Tibial artery (tissue), 4 donors: Measurements from ENCODE around the gene ZMIZ2.

Experiments
- DNase-seq, 2 donors: peaks; one replicate each; pipeline ENCODE4 v3.0.0-alpha.2; 2019
- H3K27ac ChIP-seq, 2 donors: fragments of 200-600 bp; sonication (generic) in 1 of 2; 1 replicate in 1 of 2; 2 replicates in 1 of 2; pipeline ENCODE4 v1.5.1; 2018 to 2019; ENCODE audit warnings: mild to moderate bottlenecking in 1 of 2
- H3K27me3 ChIP-seq, 2 donors: fragments of 200-600 bp; sonication (generic) in 1 of 2; one replicate each; pipeline versions ENCODE4 v1.5.1 to v1.6.0; 2016 to 2019
- H3K36me3 ChIP-seq, 3 donors: fragments of 200-600 bp; sonication (generic) in 2 of 3; one replicate each; pipeline ENCODE4 v1.5.1; 2016 to 2019; ENCODE audit warnings: mild to moderate bottlenecking in 2 of 3
- H3K4me1 ChIP-seq, 4 donors: fragments of 200-600 bp; sonication (generic) in 2 of 4; 1 replicate in 3 of 4; 2 replicates in 1 of 4; pipeline ENCODE4 v1.5.1; 2016 to 2019
- H3K4me3 ChIP-seq, 2 donors: fragments of 200-600 bp; sonication (generic) in 1 of 2; 1 replicate in 1 of 2; 2 replicates in 1 of 2; pipeline ENCODE4 v1.5.1; 2018 to 2019; ENCODE audit warnings: mild to moderate bottlenecking in 2 of 2
- H3K9me3 ChIP-seq, 3 donors: fragments of 200-600 bp; sonication (generic) in 1 of 3; one replicate each; pipeline ENCODE4 v1.5.1; 2016 to 2019
- CTCF ChIP-seq, 2 experiments: fragments of 200-600 bp in 1 of 2; fragments of 450-650 bp in 1 of 2; IDR thresholded peaks; one replicate each; pipeline ENCODE4 v1.5.1; 2017 to 2019; ENCODE audit warnings: antibody characterized with exemption in 2 of 2, mild to moderate bottlenecking in 1 of 2, moderate library complexity in 1 of 2
- intact Hi-C: fragments of 100-400 bp; cut with DNase I; formaldehyde crosslinking; loops from one replicate; pipeline ENCODE4 v1.15.0; 2023; ENCODE audit warnings: low total_unique reads

ZMIZ2 gene

DNA sequence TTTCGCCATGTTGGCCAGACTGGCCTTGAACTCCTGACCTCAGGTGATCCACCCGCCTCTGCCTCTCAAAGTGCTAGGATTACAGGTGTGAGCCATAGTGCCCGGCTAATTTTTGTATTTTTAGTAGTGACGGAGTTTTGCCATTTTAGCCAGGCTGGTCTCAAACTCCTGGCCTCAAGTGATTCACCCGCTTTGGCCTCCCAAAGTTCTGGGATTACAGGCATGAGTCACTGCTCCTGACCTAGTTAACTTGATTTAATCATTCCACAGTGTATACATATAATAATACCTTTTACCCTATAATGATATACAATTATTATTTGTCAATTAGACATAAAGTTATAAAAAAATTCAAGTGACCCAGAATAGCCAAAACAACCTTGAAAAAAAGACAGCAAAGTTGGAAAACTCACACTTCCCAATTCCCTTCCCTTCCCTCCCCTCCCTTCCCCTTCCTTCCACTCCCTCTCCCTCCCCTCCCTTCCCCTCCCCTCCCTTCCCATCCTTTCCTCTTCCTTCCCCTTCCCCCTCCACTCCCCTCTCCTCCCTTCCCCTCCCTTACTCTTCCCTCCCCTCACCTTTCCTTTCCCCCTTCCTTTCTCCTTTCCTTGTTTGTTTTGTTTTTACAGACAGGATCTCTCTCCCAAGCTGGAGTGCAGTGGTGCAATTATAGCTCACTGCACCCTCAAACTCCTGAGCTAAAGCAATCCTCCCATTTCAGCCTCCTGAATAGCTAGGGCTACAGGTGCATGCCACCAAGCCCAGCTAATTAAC, 14.8 kb upstream of the ZMIZ2 start:
- no peaks in the 10 kb centered on the region for H3K4me1 ChIP-seq
- intact Hi-C loops: no loop called here
- no peaks in the 10 kb centered on the region for H3K27me3 ChIP-seq

GRCh38 chr7:44735403-44736165, 13.1 kb upstream of the ZMIZ2 start:
- no peaks in the 10 kb centered on the region for H3K9me3 ChIP-seq
- DNase-seq: no peak
- no peak overlapping the region for H3K4me3 ChIP-seq
- H3K27me3 ChIP-seq: no peaks in the 10 kb centered on the region
- no peaks in the 10 kb centered on the region for H3K36me3 ChIP-seq
- no peak overlapping the region for H3K27ac ChIP-seq
- H3K4me1 ChIP-seq: no peaks in the 10 kb centered on the region
- intact Hi-C loops: no loop called here
- no peak for TF ChIP-seq CTCF (IDR thresholded peaks at IDR 0.05)

More for the DNA sequence above, 14.8 kb upstream of the ZMIZ2 start:
- Histone ChIP-seq H3K9me3 (no peaks in the 10 kb centered on the region), H3K4me3 (no peak overlapping the region), H3K27ac (no peak overlapping the region), H3K36me3 (no peaks in the 10 kb centered on the region)
- no peak for DNase-seq
- no peak for TF ChIP-seq CTCF (IDR thresholded peaks at IDR 0.05)

DNA sequence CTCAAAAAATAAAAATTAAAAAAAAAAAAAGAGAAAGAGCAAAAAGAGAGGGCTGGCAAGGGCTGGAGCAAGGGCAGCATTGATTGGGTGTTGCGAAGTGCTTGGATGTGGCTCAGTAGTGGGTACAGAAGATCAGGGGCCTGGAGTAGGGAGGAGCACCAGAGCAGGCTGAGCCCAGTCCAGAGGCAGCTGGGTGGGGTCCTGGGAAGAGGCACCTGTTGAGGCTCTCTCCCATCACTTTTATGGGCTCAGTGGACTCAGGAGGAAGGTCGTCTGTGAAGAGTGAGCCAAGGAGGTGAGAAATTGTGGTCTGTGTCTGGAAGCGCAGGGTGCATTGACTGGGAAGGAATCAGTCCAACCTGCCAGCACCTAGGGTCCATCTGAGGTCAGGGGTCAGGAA, 11.8 kb upstream of the ZMIZ2 start:
- H3K27me3 ChIP-seq: no peaks in the 10 kb centered on the region
- intact Hi-C loops: no loop called here
- no peak overlapping the region for H3K27ac ChIP-seq
- H3K9me3 ChIP-seq: no peaks in the 10 kb centered on the region
- no peak for DNase-seq
- no peak overlapping the region for H3K4me3 ChIP-seq
- H3K4me1 ChIP-seq: no peaks in the 10 kb centered on the region
- H3K36me3 ChIP-seq: no peaks in the 10 kb centered on the region
- TF ChIP-seq CTCF (IDR thresholded peaks at IDR 0.05): no peak

GRCh38 chr7:44738051-44738723, 10.5 kb upstream of the ZMIZ2 start:
- Histone ChIP-seq H3K4me3 (no peak overlapping the region), H3K27ac (no peak overlapping the region), H3K36me3 (no peaks in the 10 kb centered on the region), H3K27me3 (no peaks in the 10 kb centered on the region), H3K4me1 (no peaks in the 10 kb centered on the region), H3K9me3 (no peaks in the 10 kb centered on the region)
- intact Hi-C loops: no loop called here
- no peak for DNase-seq
- TF ChIP-seq CTCF (IDR thresholded peaks at IDR 0.05): no peak

GRCh38 chr7:44738876-44739665, 9.6 kb upstream of the ZMIZ2 start:
- Histone ChIP-seq H3K27ac (no peak overlapping the region), H3K27me3 (no peaks in the 10 kb centered on the region), H3K4me1 (no peaks in the 10 kb centered on the region), H3K9me3 (no peaks in the 10 kb centered on the region), H3K4me3 (no peak overlapping the region), H3K36me3 (no peaks in the 10 kb centered on the region)
- no peak for DNase-seq
- TF ChIP-seq CTCF (IDR thresholded peaks at IDR 0.05): no peak
- intact Hi-C loops: no loop called here
